Adrenal gland (tissue), 5 donors: ENCODE results near the gene FGD4.

Experiments
- CTCF ChIP-seq, 6 experiments: fragments of 450-650 bp in 4 of 6; fragments of 200-600 bp in 2 of 6; sonication (generic) in 1 of 6; IDR thresholded peaks; 1 replicate in 5 of 6; 2 replicates in 1 of 6; pipeline versions ENCODE4 v1.5.1 to v1.8.0; 2016 to 2021; ENCODE audit warnings: antibody characterized with exemption in 6 of 6, mild to moderate bottlenecking in 2 of 6, moderate library complexity in 1 of 6
- POLR2A ChIP-seq, 2 donors: fragments of 450-650 bp; IDR thresholded peaks; one replicate each; pipeline ENCODE4 v1.6.1; 2017; ENCODE audit warnings: antibody characterized with exemption in 2 of 2, mild to moderate bottlenecking in 2 of 2, moderate library complexity in 1 of 2
- donor health status: DM: no; HTN: no; CAD: no.

- no peak for TF ChIP-seq POLR2A (IDR thresholded peaks at IDR 0.05)
- TF ChIP-seq CTCF (IDR thresholded peaks at IDR 0.05): no peak
These were observed 203.7 kb downstream of the FGD4 start for GRCh38 chr12:32603071-32603470.
